Erythroblast (primary cell): ENCODE measurements around the gene LUC7L.

Experiments used
- GATA1 ChIP-seq: IDR thresholded peaks from 2 replicates; pipeline ENCODE4 v1.6.1; 2011; ENCODE audit warnings: low read depth, mild to moderate bottlenecking, control low read depth, low read length, moderate library complexity
- POLR2A ChIP-seq: IDR thresholded peaks from 2 replicates; pipeline ENCODE4 v1.6.1; 2011; ENCODE audit warnings: mild to moderate bottlenecking, low read length

DNA sequence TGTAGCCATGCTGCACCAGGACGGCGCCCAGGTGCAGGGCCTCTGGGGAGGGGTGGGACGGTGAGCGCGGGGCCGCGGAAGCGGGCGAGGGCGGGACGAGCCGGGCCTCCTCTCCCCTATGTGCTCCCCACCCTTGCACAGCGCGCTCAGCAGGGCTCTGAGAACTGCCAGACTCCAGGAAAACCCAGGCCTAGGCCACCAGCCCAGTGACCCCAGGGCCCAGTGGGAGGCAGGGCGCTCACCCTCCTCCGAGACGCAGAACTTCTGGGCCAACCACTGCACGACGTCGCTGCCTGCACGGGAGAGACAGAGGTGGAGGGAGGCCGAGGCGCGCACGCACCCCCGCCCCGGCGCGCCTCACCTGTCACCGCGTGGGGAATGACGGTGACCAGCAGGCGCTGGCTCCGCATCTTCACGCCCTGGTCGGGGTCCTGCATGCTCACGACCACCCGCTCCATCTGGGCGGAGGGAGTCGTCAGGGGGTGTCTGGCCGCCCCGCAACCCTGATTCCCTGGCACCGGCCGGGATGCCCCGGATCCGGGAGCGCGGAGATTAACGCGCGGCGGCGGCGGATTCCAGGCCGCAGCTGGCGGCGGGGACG, 45.9 kb upstream of the LUC7L start:
- TF ChIP-seq POLR2A (no peak), GATA1 (no peak)
